Tibial artery (tissue), 4 donors: Measurements from ENCODE around the gene LHX3.

Source experiments
- DNase-seq, 2 donors: peaks; one replicate each; pipeline ENCODE4 v3.0.0-alpha.2; 2019
- H3K27ac ChIP-seq, 2 donors: fragments of 200-600 bp; sonication (generic) in 1 of 2; 1 replicate in 1 of 2; 2 replicates in 1 of 2; pipeline ENCODE4 v1.5.1; 2018 to 2019; ENCODE audit warnings: mild to moderate bottlenecking in 1 of 2
- H3K27me3 ChIP-seq, 2 donors: fragments of 200-600 bp; sonication (generic) in 1 of 2; one replicate each; pipeline versions ENCODE4 v1.5.1 to v1.6.0; 2016 to 2019
- H3K36me3 ChIP-seq, 3 donors: fragments of 200-600 bp; sonication (generic) in 2 of 3; one replicate each; pipeline ENCODE4 v1.5.1; 2016 to 2019; ENCODE audit warnings: mild to moderate bottlenecking in 2 of 3
- H3K4me1 ChIP-seq, 4 donors: fragments of 200-600 bp; sonication (generic) in 2 of 4; 1 replicate in 3 of 4; 2 replicates in 1 of 4; pipeline ENCODE4 v1.5.1; 2016 to 2019
- H3K4me3 ChIP-seq, 2 donors: fragments of 200-600 bp; sonication (generic) in 1 of 2; 1 replicate in 1 of 2; 2 replicates in 1 of 2; pipeline ENCODE4 v1.5.1; 2018 to 2019; ENCODE audit warnings: mild to moderate bottlenecking in 2 of 2
- H3K9me3 ChIP-seq, 3 donors: fragments of 200-600 bp; sonication (generic) in 1 of 3; one replicate each; pipeline ENCODE4 v1.5.1; 2016 to 2019
- CTCF ChIP-seq, 2 experiments: fragments of 200-600 bp in 1 of 2; fragments of 450-650 bp in 1 of 2; IDR thresholded peaks; one replicate each; pipeline ENCODE4 v1.5.1; 2017 to 2019; ENCODE audit warnings: antibody characterized with exemption in 2 of 2, mild to moderate bottlenecking in 1 of 2, moderate library complexity in 1 of 2
- intact Hi-C: fragments of 100-400 bp; cut with DNase I; formaldehyde crosslinking; loops from one replicate; pipeline ENCODE4 v1.15.0; 2023; ENCODE audit warnings: low total_unique reads

Gene LHX3

GRCh38 chr9:136193127-136193890, 11.6 kb downstream of the LHX3 start:
- no peaks in the 10 kb centered on the region for H3K36me3 ChIP-seq
- H3K27ac ChIP-seq: no peak overlapping the region
- no peak overlapping the region for H3K4me3 ChIP-seq
- H3K4me1 ChIP-seq: peaks cover 0 to 18% (median 6%) of the 10 kb centered on the region in 4 donors
- H3K9me3 ChIP-seq: no peaks in the 10 kb centered on the region
- peaks cover 0 to 99% of the 10 kb centered on the region in 2 donors for H3K27me3 ChIP-seq
- DNase-seq: no peak
- no peak for TF ChIP-seq CTCF (IDR thresholded peaks at IDR 0.05)
- intact Hi-C loops: no loop called here

GRCh38 chr9:136192289-136193126, 12.4 kb downstream of the LHX3 start:
- intact Hi-C loops: no loop called here
- H3K27me3 ChIP-seq: peaks cover 0 to 99% of the 10 kb centered on the region in 2 donors

GRCh38 chr9:136191960-136192286, 13.0 kb downstream of the LHX3 start:
- Histone ChIP-seq H3K27ac (no peak overlapping the region), H3K27me3 (peaks cover 0 to 98% of the 10 kb centered on the region in 2 donors), H3K4me1 (peaks cover 0 to 15% (median 4%) of the 10 kb centered on the region in 4 donors), H3K4me3 (no peak overlapping the region), H3K9me3 (no peaks in the 10 kb centered on the region), H3K36me3 (no peaks in the 10 kb centered on the region)
- no peak for TF ChIP-seq CTCF (IDR thresholded peaks at IDR 0.05)
- intact Hi-C loops: no loop called here
- DNase-seq: no peak

More at GRCh38 chr9:136192289-136193126, 12.4 kb downstream of the LHX3 start:
- no peak for TF ChIP-seq CTCF (IDR thresholded peaks at IDR 0.05)
- H3K4me1 ChIP-seq: peaks cover 0 to 15% (median 4%) of the 10 kb centered on the region in 4 donors
- H3K4me3 ChIP-seq: no peak overlapping the region
- H3K27ac ChIP-seq: no peak overlapping the region
- no peaks in the 10 kb centered on the region for H3K9me3 ChIP-seq
- DNase-seq: no peak
- H3K36me3 ChIP-seq: no peaks in the 10 kb centered on the region

GRCh38 chr9:136191099-136191959, 13.6 kb downstream of the LHX3 start:
- H3K9me3 ChIP-seq: no peaks in the 10 kb centered on the region
- DNase-seq: no peak
- TF ChIP-seq CTCF (IDR thresholded peaks at IDR 0.05): no peak
- no peaks in the 10 kb centered on the region for H3K36me3 ChIP-seq
- H3K27me3 ChIP-seq: peaks cover 0 to 97% of the 10 kb centered on the region in 2 donors
- H3K4me3 ChIP-seq: no peak overlapping the region
- peaks cover 0 to 15% (median 4%) of the 10 kb centered on the region in 4 donors for H3K4me1 ChIP-seq
- no peak overlapping the region for H3K27ac ChIP-seq
- intact Hi-C loops: no loop called here

GRCh38 chr9:136190656-136191055, 14.3 kb downstream of the LHX3 start:
- H3K4me1 ChIP-seq: peaks cover 0 to 15% (median 4%) of the 10 kb centered on the region in 4 donors
- H3K27me3 ChIP-seq: peaks cover 0 to 97% of the 10 kb centered on the region in 2 donors

More at GRCh38 chr9:136190656-136191055, 14.3 kb downstream of the LHX3 start:
- no peak for TF ChIP-seq CTCF (IDR thresholded peaks at IDR 0.05)
- intact Hi-C loops: no loop called here
- H3K27ac ChIP-seq: no peak overlapping the region
- DNase-seq: no peak
- no peak overlapping the region for H3K4me3 ChIP-seq
- H3K9me3 ChIP-seq: no peaks in the 10 kb centered on the region
- H3K36me3 ChIP-seq: no peaks in the 10 kb centered on the region
